ENCODE data around the gene MED31. TPM values are rescaled to one million over a fixed set of nuclear protein-coding genes. Genes with fewer than 3 reads are reported as not detected.
"Not testable (repeated sequence)": the region's sequence is repeated elsewhere in the genome, so short reads cannot be mapped to it uniquely, and the experiment has no call there.

Gene MED31
- total RNA-seq, 4 donors from 2014 or later: 3.8 to 8.6 (median 7.2) TPM

DNA sequence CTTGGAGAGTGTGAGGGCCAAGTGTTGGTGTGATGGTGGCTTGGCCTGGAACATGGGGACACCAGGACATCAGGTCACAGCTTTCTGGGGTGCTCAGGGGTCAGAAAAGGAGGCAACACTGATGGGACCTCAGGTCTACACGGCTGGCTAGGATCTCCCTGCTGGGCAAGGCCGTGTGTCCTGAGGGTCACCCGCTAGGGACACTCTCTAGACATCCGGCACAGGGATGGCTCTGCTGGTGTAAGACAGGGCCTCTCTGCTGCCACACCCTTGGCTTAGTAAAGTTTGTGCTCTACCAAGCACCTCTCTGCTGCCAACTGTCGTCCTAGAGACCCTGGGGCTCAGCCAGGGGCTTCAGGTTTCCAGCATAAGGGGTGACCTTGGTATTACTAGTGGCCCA lies 45.5 kb upstream of the MED31 start:
- DNase-seq (no peak), ATAC-seq (no peak)
- intact Hi-C loops (cut with DNase I; ENCODE audit: low total_unique reads): no loop called here
- H3K36me3 ChIP-seq: no peaks in the 10 kb centered on the region
- in situ Hi-C loops (cut with MboI; ENCODE audit: low sequenced_read_pairs in 4 of 4): loop anchor here in 2 of 4 donors (25.0 kb wide), 2 partner anchors 90 to 140 kb away; partner anchors contain the start of genes FBXO39 (in 1 of the 2) and TEKT1 (in 1 of the 2)
- no peak overlapping the region for H3K4me3 ChIP-seq
- H3K27ac ChIP-seq: no peak overlapping the region
- no peaks in the 10 kb centered on the region for H3K27me3 ChIP-seq
- no peaks in the 10 kb centered on the region for H3K9me3 ChIP-seq
- H3K4me1 ChIP-seq: no peaks in the 10 kb centered on the region
- no peak for TF ChIP-seq POLR2A (IDR thresholded peaks at IDR 0.05)
- TF ChIP-seq, protein P1, sequence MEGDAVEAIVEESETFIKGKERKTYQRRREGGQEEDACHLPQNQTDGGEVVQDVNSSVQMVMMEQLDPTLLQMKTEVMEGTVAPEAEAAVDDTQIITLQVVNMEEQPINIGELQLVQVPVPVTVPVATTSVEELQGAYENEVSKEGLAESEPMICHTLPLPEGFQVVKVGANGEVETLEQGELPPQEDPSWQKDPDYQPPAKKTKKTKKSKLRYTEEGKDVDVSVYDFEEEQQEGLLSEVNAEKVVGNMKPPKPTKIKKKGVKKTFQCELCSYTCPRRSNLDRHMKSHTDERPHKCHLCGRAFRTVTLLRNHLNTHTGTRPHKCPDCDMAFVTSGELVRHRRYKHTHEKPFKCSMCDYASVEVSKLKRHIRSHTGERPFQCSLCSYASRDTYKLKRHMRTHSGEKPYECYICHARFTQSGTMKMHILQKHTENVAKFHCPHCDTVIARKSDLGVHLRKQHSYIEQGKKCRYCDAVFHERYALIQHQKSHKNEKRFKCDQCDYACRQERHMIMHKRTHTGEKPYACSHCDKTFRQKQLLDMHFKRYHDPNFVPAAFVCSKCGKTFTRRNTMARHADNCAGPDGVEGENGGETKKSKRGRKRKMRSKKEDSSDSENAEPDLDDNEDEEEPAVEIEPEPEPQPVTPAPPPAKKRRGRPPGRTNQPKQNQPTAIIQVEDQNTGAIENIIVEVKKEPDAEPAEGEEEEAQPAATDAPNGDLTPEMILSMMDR (IDR thresholded peaks at IDR 0.05 in 4 of 5, conservative IDR thresholded peaks at IDR 0.05 in 1 of 5): no peak

DNA sequence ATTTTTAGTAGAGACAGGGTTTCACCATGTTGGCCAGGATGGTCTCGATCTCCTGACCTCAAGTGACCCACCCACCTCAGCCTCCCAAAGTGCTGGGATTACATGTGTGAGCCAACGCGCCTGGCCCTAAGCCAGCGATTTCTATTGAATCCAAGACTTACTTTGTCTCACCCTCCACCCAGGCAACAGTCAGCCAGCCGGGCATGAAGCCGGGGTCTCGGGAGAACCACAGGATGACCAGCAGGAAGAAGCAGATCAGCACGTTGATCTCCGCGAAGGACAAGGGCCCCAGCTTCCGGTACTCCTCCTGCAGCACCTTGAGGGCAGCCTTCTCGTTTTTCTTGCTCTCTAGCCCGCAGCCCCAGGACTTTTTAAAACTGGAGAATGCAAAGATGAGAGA lies 44.2 kb upstream of the MED31 start:
- H3K36me3 ChIP-seq: no peaks in the 10 kb centered on the region
- in situ Hi-C loops (cut with MboI; ENCODE audit: low sequenced_read_pairs in 4 of 4): loop anchor here in 2 of 4 donors (25.0 kb wide), 2 partner anchors 92 to 142 kb away; partner anchors contain the start of genes FBXO39 (in 1 of the 2) and TEKT1 (in 1 of the 2)
- no peaks in the 10 kb centered on the region for H3K9me3 ChIP-seq
- no peak overlapping the region for H3K27ac ChIP-seq
- H3K4me1 ChIP-seq: no peaks in the 10 kb centered on the region
- no peaks in the 10 kb centered on the region for H3K27me3 ChIP-seq
- ATAC-seq (no peak), DNase-seq (no peak)
- no peak overlapping the region for H3K4me3 ChIP-seq
- TF ChIP-seq, protein P1 (IDR thresholded peaks at IDR 0.05 in 4 of 5, conservative IDR thresholded peaks at IDR 0.05 in 1 of 5): no peak
- no peak for TF ChIP-seq POLR2A (IDR thresholded peaks at IDR 0.05)
- intact Hi-C loops (cut with DNase I; ENCODE audit: low total_unique reads): no loop called here

DNA sequence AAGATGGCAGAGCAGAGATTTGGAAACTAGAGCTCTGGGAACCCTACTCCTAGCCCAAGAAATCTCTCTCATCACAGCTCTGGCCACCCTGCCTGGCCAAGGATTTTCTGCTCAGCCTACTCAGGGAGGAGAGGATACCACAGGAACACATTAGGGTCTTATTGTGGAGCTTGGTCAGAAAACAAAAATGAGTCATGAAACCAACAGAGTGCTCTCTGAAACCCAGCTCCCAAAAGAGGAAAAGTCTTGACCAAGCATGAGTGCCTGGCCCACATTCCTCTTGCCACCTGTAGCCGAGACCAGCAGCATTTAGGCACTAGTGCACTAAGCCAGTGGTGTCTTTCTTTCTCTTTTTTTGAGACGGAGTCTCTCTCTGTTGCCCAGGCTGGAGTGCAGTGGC lies 43.6 kb upstream of the MED31 start:
- intact Hi-C loops (cut with DNase I; ENCODE audit: low total_unique reads) (no loop called here), in situ Hi-C loops (cut with MboI; ENCODE audit: low sequenced_read_pairs in 4 of 4) (loop anchor here in 2 of 4 donors (25.0 kb wide), 2 partner anchors 92 to 142 kb away; partner anchors contain the start of genes FBXO39 (in 1 of the 2) and TEKT1 (in 1 of the 2))
- H3K4me3 ChIP-seq: no peak overlapping the region

DNA sequence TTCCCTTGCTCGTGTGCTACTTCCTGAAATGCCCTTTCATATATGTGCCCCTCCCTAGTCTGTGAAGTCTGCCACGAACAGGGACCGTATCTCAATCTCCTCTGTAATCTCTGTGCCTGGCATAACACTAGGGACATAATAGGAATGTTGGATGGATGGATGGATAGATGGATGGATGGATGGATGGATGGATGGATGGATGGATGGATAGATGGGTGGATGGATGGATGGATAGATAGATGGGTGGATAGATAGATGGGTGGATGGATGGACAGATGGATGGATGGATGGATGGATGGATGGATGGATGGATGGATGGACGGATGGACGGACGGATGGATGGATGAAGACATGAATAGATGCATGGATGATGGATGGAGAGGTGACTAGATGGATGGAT lies 40.6 kb upstream of the MED31 start:
- intact Hi-C loops (cut with DNase I; ENCODE audit: low total_unique reads); H3K4me1 ChIP-seq; H3K27ac ChIP-seq; DNase-seq; H3K9me3 ChIP-seq; H3K27me3 ChIP-seq; H3K36me3 ChIP-seq; H3K4me3 ChIP-seq; ATAC-seq: not testable (repeated sequence)
- in situ Hi-C loops (cut with MboI; ENCODE audit: low sequenced_read_pairs in 4 of 4): loop anchor here in 2 of 4 donors (25.0 kb wide), 2 partner anchors 95 to 145 kb away; partner anchors contain the start of genes FBXO39 (in 1 of the 2) and TEKT1 (in 1 of the 2)

More for the DNA sequence above, 43.6 kb upstream of the MED31 start:
- no peak for TF ChIP-seq POLR2A (IDR thresholded peaks at IDR 0.05)
- TF ChIP-seq, protein P1 (IDR thresholded peaks at IDR 0.05 in 4 of 5, conservative IDR thresholded peaks at IDR 0.05 in 1 of 5): no peak
- Histone ChIP-seq H3K36me3 (no peaks in the 10 kb centered on the region), H3K4me1 (no peaks in the 10 kb centered on the region), H3K27me3 (no peaks in the 10 kb centered on the region), H3K27ac (no peak overlapping the region), H3K9me3 (no peaks in the 10 kb centered on the region)
- ATAC-seq (no peak), DNase-seq (no peak)

DNA sequence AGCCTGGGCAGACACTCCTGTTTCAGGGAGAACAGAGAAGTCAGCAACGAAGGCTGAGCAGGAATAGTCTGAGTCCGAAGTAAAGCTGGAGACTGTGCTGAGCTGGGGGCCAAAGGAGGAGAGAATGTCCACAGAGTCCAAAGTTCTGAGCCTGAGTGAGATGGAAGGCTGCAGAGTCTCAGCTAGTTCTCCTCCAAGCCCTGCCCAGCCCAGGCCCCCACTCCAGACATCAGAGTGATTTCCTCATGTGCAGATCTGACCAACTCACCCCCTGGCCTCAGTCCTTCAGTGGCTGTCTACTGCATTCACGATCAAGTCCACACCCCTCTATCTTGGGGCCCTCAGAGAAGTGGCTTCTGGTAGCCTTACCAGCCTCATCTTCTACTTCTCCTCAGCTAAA lies 40.1 kb upstream of the MED31 start:
- TF ChIP-seq POLR2A (IDR thresholded peaks at IDR 0.05): no peak
- TF ChIP-seq, protein P1 (IDR thresholded peaks at IDR 0.05 in 4 of 5, conservative IDR thresholded peaks at IDR 0.05 in 1 of 5): no peak
- Histone ChIP-seq H3K4me3 (no peak overlapping the region), H3K4me1 (no peaks in the 10 kb centered on the region), H3K36me3 (no peaks in the 10 kb centered on the region), H3K9me3 (no peaks in the 10 kb centered on the region), H3K27ac (no peak overlapping the region), H3K27me3 (no peaks in the 10 kb centered on the region)
- ATAC-seq (no peak), DNase-seq (no peak)
- in situ Hi-C loops (cut with MboI; ENCODE audit: low sequenced_read_pairs in 4 of 4): loop anchor here in 2 of 4 donors (25.0 kb wide), 2 partner anchors 96 to 146 kb away; partner anchors contain the start of genes FBXO39 (in 1 of the 2) and TEKT1 (in 1 of the 2)
- intact Hi-C loops (cut with DNase I; ENCODE audit: low total_unique reads): no loop called here

Data from gastrocnemius medialis (tissue), 4 donors.